Measurements from ENCODE around the gene POP7. TPM values are rescaled to one million over a fixed set of nuclear protein-coding genes. Genes with fewer than 3 reads are reported as not detected.

The POP7 gene
- total and polyA plus RNA-seq, 2 of the 4 experiments (the other 2 are of a cell fraction), result 14.9 to 38.0 TPM

DNA sequence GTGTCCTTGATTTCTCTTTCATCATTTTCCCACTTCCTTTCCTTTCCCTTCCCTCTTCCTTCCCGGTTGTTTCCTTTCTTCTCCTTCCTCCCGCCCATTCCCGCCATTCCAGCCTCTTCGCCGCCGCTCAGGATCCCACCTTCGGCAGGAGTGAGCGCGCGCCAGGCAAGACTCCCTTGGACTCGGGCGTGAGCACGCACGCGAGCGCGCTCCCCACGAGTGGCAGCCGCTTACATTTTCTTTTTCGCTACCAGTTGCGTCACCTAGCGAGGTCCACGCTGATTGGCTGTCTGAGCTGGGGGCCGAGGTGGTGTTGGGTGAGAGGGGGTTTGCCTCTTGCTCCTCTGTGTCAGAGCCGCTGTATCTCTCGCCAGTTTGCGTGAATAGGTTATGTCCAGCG lies 39.3 kb downstream of the POP7 start:
- intact Hi-C loops (cut with micrococcal nuclease) (no loop called here), dilution Hi-C loops (cut with HindIII; ENCODE audit: low sequenced_read_pairs, unreplicated experiment) (no loop called here), in situ Hi-C loops (cut with MboI; ENCODE audit: low sequenced_read_pairs) (no loop called here)
- Histone ChIP-seq H3K4me3 (ENCODE audit: insufficient read depth, low read depth, low read length) (peak overlapping the region; percentile 46), H3K9me3 (ENCODE audit: control insufficient read depth, insufficient read depth, low read length) (no peaks in the 10 kb centered on the region), H3K56ac (ENCODE audit: extremely low read depth, insufficient read depth, low read length) (no peak overlapping the region), H2AFZ (replicated peaks; ENCODE audit: low read length, poor library complexity) (peak overlapping the region; percentile 90), H4K91ac (ENCODE audit: insufficient read depth, low read depth, low read length) (no peak overlapping the region), H3K9me1 (ENCODE audit: insufficient read depth, low read length) (no peaks in the 10 kb centered on the region), H2BK20ac (ENCODE audit: low read depth, low read length) (no peak overlapping the region), H3K36me3 (ENCODE audit: control insufficient read depth, insufficient read depth, low read length) (no peaks in the 10 kb centered on the region), H3K23ac (ENCODE audit: low read depth, low read length) (no peak overlapping the region), H3K79me1 (ENCODE audit: low read depth in 1 of 2, low read length in 2 of 2) (no peaks in the 10 kb centered on the region), H3K18ac (ENCODE audit: low read depth, low read length) (no peak overlapping the region), H2BK5ac (ENCODE audit: low read depth, low read length, poor library complexity, severe bottlenecking) (no peak overlapping the region), H4K20me1 (ENCODE audit: insufficient read depth, low read length) (no peaks in the 10 kb centered on the region), H2AK5ac (ENCODE audit: low read depth, low read length) (no peak overlapping the region), H3K27me3 (ENCODE audit: control insufficient read depth, insufficient read depth, low read length) (peaks cover 13% of the 10 kb centered on the region), H2AK9ac (replicated peaks; ENCODE audit: low read depth, low read length, poor library complexity) (peak overlapping the region; percentile 23), H3K4me1 (ENCODE audit: control insufficient read depth, insufficient read depth, low read length) (no peaks in the 10 kb centered on the region), H4K5ac (ENCODE audit: low read depth, low read length) (no peak overlapping the region), H3K9ac (ENCODE audit: low read depth, low read length) (no peak overlapping the region), H3K4ac (ENCODE audit: low read depth, low read length) (no peak overlapping the region), H4K8ac (ENCODE audit: low read depth in 2 of 2, low read length in 2 of 2) (no peak overlapping the region), H2BK15ac (ENCODE audit: low read depth, low read length) (no peak overlapping the region), H2BK120ac (ENCODE audit: low read depth, low read length) (no peak overlapping the region), H3K14ac (replicated peaks; ENCODE audit: low read depth, low read length) (no peak overlapping the region), H3K27ac (ENCODE audit: insufficient read depth, low read length) (no peak overlapping the region), H3K4me2 (ENCODE audit: low read depth, low read length) (peak overlapping the region; percentile 68; the same call in 1 of the 2 replicates)
- 23% methylated on average over 7 of the region's 28 CpGs; no CpG with 5 or more reads in 1 of the 2 experiments for WGBS, 2 experiments (ENCODE audit: extremely low coverage in 2 of 2, insufficient read length in 1 of 2)
- DNase-seq (peak; percentile 53), ATAC-seq (ENCODE audit: low read depth) (peak; percentile 96)
- CTCF ChIA-PET, result no interaction called here
- no TSS peak for BruUV-seq (replicated peaks)
- peak; percentile 35; the same call in 1 of the 2 replicates for TF ChIP-seq BHLHE40 (IDR thresholded peaks at IDR 0.05; ENCODE audit: low read depth, low read length)
- TF ChIP-seq, protein P1, sequence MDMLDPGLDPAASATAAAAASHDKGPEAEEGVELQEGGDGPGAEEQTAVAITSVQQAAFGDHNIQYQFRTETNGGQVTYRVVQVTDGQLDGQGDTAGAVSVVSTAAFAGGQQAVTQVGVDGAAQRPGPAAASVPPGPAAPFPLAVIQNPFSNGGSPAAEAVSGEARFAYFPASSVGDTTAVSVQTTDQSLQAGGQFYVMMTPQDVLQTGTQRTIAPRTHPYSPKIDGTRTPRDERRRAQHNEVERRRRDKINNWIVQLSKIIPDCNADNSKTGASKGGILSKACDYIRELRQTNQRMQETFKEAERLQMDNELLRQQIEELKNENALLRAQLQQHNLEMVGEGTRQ (IDR thresholded peaks at IDR 0.05; ENCODE audit: low read depth, low read length), result no peak
- no peak for TF ChIP-seq CHD1 (IDR thresholded peaks at IDR 0.05; ENCODE audit: low read depth, low read length)
- TF ChIP-seq CEBPB (IDR thresholded peaks at IDR 0.05; ENCODE audit: low read depth, low read length), result peak; percentile 77
- peak; percentile 80 for TF ChIP-seq RFX5 (IDR thresholded peaks at IDR 0.05; ENCODE audit: low read depth, low read length)
- no peak for TF ChIP-seq MXI1 (IDR thresholded peaks at IDR 0.05; ENCODE audit: borderline replicate concordance, low read depth, low read length)
- TF ChIP-seq RCOR1 (IDR thresholded peaks at IDR 0.05; ENCODE audit: insufficient replicate concordance, low read length), result no peak
- no peak for TF ChIP-seq FOS (IDR thresholded peaks at IDR 0.05; ENCODE audit: low read depth, low read length)
- POLR2A ChIA-PET (ENCODE audit: unreplicated experiment), result no interaction called here

Measured in IMR-90 (cell line).